SU-DHL-6 (cell line): ENCODE results near the gene KIDINS220.

Experiments
- H2AFZ ChIP-seq: fragments of 200-600 bp; sonication (generic); 2 replicates; pipeline ENCODE4 v1.6.1; 2014; ENCODE audit warnings: low read depth, mild to moderate bottlenecking, moderate library complexity, mixed read lengths, antibody characterized with exemption, low read length; ENCODE audit not compliant: severe bottlenecking
- H3F3A ChIP-seq: fragments of 200-600 bp; shearing (Covaris generic); 2 replicates; pipeline ENCODE4 v1.6.0; 2016; ENCODE audit warnings: antibody characterized with exemption, mild to moderate bottlenecking; ENCODE audit not compliant: insufficient read depth
- H3K27ac ChIP-seq: fragments of 200-600 bp; sonication (generic); 2 replicates; pipeline ENCODE4 v1.5.1; 2016; ENCODE audit warnings: low read depth, mild to moderate bottlenecking, low read length, moderate library complexity, mixed read lengths
- H3K27me3 ChIP-seq: fragments of 200-600 bp; sonication (generic), shearing (Covaris generic); 2 replicates; pipeline ENCODE4 v1.6.0; 2014; ENCODE audit warnings: mild to moderate bottlenecking, low read length
- H3K36me3 ChIP-seq: fragments of 200-600 bp; sonication (generic); 2 replicates; pipeline ENCODE4 v1.6.1; 2014; ENCODE audit warnings: mild to moderate bottlenecking, low read length, mixed read lengths
- H3K4me2 ChIP-seq: fragments of 300-600, 200-600 bp; shearing (Covaris generic), sonication (generic); 2 replicates; pipeline ENCODE4 v1.6.0; 2014; ENCODE audit warnings: low read length, low read depth, mild to moderate bottlenecking; ENCODE audit not compliant: poor library complexity, severe bottlenecking
- H3K4me3 ChIP-seq: fragments of 200-600 bp; sonication (generic); 2 replicates; pipeline ENCODE4 v1.5.1; 2014; ENCODE audit warnings: antibody characterized with exemption, low read length, mild to moderate bottlenecking, mixed read lengths; ENCODE audit not compliant: insufficient read depth, poor library complexity, severe bottlenecking
- H3K79me2 ChIP-seq: fragments of 200-600 bp; sonication (generic); 2 replicates; pipeline ENCODE4 v1.6.1; 2014; ENCODE audit warnings: mild to moderate bottlenecking, low read length, moderate library complexity; ENCODE audit not compliant: insufficient read depth
- H3K9ac ChIP-seq: fragments of 200-600 bp; sonication (generic); 2 replicates; pipeline ENCODE4 v1.7.0; 2014; ENCODE audit warnings: mild to moderate bottlenecking, low read length
- H3K9me2 ChIP-seq: fragments of 200-600 bp; sonication (generic); replicated peaks from 2 replicates; pipeline ENCODE4 v1.6.1; 2014; ENCODE audit warnings: low read length; ENCODE audit not compliant: insufficient read depth
- H3K9me3 ChIP-seq: fragments of 200-600 bp; sonication (generic); 2 replicates; pipeline ENCODE4 v1.6.1; 2014; ENCODE audit warnings: low read length, mixed read lengths; ENCODE audit not compliant: insufficient read depth
- H4K20me1 ChIP-seq: fragments of 200-600 bp; sonication (generic); 2 replicates; pipeline ENCODE4 v1.6.1; 2014; ENCODE audit warnings: low read depth, mild to moderate bottlenecking, antibody characterized with exemption, low read length, moderate library complexity, mixed read lengths
- EZH2phosphoT487 ChIP-seq: fragments of 200-600 bp; sonication (generic), shearing (Covaris generic); conservative IDR thresholded peaks from 2 replicates; pipeline ENCODE4 v1.6.1; 2018; ENCODE audit warnings: mild to moderate bottlenecking, antibody characterized with exemption, low read length, moderate library complexity, mixed read lengths
- TF ChIP-seq, protein P1 (sequence below): fragments of 200-600 bp; sonication (generic); IDR thresholded peaks from one replicate; pipeline ENCODE4 v1.5.1; 2017; ENCODE audit warnings: antibody characterized with exemption, mild to moderate bottlenecking, low read length, moderate library complexity; ENCODE audit not compliant: insufficient read depth, poor library complexity, severe bottlenecking

Gene KIDINS220

DNA sequence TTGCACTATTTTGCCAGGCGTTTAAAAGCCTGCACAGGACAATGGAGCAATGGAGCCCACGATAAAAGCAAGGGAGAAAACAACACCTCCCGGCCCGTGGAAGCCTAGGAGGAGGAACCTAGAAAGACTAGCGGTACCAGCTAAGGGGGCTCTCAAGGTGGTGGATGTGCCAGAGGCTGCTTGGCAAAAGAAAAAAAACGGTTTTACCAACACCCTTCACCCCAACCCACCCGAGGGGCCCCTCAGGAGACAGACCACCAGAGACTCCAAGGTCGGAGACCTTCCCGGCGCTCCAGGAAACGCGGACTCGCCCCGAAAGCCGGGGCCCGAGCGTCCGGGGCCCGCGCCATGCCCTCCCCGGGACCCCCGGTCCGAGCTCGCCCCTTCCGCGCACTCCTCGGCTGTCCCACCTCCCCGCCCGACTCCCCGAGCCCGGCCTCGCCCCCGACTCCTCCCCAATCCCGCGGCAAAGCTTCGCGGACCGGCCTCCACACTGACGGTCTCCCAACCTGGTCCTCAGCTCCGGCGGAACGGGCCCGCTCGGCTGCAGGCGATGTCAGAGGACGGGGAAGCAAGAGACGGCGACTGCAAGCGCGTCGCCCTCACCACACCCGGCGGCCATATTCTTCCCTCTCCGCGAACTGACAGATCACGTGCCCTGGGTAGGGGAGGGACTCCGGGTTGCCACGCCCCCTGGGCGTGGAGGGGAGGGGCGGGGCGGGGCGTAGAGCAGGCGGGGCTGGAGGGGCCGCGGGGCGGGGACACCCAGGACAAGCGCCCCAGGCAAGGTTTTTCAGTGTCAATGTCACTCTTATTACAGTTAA is at the start of gene KIDINS220:
Gene KIDINS220, minus strand, starts transcription at position 643 of the 824 bp plus-strand sequence. CDS start 10,520 bp downstream, outside the sequence.
- Histone ChIP-seq H3F3A (no peaks in the 10 kb centered on the region), H3K27me3 (no peaks in the 10 kb centered on the region), H3K4me3 (peak within 1 kb of the TSS; percentile 87), H3K9me2 (no peaks in the 10 kb centered on the region), H3K4me2 (peak within 1 kb of the TSS; percentile 89), H3K9ac (peak within 1 kb of the TSS; percentile 76), H3K27ac (no peak within 1 kb of the TSS), H3K36me3 (no peaks in the 10 kb centered on the region), H2AFZ (peak within 1 kb of the TSS; percentile 94), H3K9me3 (no peaks in the 10 kb centered on the region), H4K20me1 (0 out of 2 replicates have a peak, but pooled peaks cover 7% of the 10 kb centered on the region), H3K79me2 (no peaks in the 10 kb centered on the region)
- TF ChIP-seq, protein P1, sequence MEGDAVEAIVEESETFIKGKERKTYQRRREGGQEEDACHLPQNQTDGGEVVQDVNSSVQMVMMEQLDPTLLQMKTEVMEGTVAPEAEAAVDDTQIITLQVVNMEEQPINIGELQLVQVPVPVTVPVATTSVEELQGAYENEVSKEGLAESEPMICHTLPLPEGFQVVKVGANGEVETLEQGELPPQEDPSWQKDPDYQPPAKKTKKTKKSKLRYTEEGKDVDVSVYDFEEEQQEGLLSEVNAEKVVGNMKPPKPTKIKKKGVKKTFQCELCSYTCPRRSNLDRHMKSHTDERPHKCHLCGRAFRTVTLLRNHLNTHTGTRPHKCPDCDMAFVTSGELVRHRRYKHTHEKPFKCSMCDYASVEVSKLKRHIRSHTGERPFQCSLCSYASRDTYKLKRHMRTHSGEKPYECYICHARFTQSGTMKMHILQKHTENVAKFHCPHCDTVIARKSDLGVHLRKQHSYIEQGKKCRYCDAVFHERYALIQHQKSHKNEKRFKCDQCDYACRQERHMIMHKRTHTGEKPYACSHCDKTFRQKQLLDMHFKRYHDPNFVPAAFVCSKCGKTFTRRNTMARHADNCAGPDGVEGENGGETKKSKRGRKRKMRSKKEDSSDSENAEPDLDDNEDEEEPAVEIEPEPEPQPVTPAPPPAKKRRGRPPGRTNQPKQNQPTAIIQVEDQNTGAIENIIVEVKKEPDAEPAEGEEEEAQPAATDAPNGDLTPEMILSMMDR: no peak
- TF ChIP-seq EZH2phosphoT487: no peak

DNA sequence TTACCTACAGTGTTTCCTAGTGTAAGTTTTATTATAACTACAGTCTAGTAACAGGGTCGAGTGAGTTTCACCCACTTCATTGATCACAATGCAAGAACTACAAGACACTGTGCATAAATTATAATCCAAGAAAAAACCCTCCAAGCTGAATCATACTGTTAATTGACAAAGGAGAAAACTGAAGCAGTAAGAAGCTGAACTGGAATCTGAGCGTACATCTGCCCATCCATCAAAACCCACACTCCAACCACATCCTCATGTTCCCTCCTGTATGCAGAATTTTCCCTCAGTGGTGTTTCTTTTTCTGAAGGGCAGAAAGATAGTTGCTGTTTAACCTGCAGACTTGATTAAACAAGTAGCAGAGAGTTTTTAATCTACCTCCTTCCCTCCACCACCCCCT is 49.5 kb upstream of the KIDINS220 start:
- no peak overlapping the region for H3K27ac ChIP-seq

DNA sequence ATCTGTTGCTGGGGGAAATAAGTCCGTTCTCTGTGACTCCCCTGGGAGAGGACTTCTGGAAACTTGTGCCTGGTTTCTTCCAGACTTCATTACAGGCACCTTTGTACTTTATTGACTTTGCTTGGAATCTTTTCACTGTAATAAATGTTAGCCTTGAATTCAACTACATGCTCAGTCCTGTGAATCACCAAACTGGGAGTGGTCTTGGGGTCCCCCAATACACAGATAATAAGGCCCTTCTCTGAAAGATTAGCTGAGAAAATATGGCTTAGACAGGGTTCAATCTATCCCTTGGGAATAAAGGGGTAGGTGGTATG is 48.7 kb upstream of the KIDINS220 start:
- H3K9ac ChIP-seq: no peak overlapping the region
- no peak overlapping the region for H3K4me2 ChIP-seq
- no peak overlapping the region for H2AFZ ChIP-seq
- no peaks in the 10 kb centered on the region for H3K36me3 ChIP-seq
- H3K4me3 ChIP-seq: no peak overlapping the region
- no peaks in the 10 kb centered on the region for H3K27me3 ChIP-seq
- no peaks in the 10 kb centered on the region for H3F3A ChIP-seq
- no peaks in the 10 kb centered on the region for H3K79me2 ChIP-seq
- no peaks in the 10 kb centered on the region for H3K9me2 ChIP-seq
- TF ChIP-seq, protein P1: no peak
- TF ChIP-seq EZH2phosphoT487: no peak
- H4K20me1 ChIP-seq: no peaks in the 10 kb centered on the region
- H3K9me3 ChIP-seq: no peaks in the 10 kb centered on the region
- no peak overlapping the region for H3K27ac ChIP-seq

More for the DNA sequence above, 49.5 kb upstream of the KIDINS220 start:
- no peak overlapping the region for H3K4me3 ChIP-seq
- H3K36me3 ChIP-seq: no peaks in the 10 kb centered on the region
- H3K79me2 ChIP-seq: no peaks in the 10 kb centered on the region
- H4K20me1 ChIP-seq: no peaks in the 10 kb centered on the region
- no peak overlapping the region for H2AFZ ChIP-seq
- H3K9me3 ChIP-seq: no peaks in the 10 kb centered on the region
- TF ChIP-seq EZH2phosphoT487: no peak
- TF ChIP-seq, protein P1: no peak
- H3F3A ChIP-seq: no peaks in the 10 kb centered on the region
- no peak overlapping the region for H3K9ac ChIP-seq
- no peaks in the 10 kb centered on the region for H3K9me2 ChIP-seq
- no peaks in the 10 kb centered on the region for H3K27me3 ChIP-seq
- H3K4me2 ChIP-seq: no peak overlapping the region
